ENCODE results near the gene FAM135A. TPM values are rescaled to one million over a fixed set of nuclear protein-coding genes. Genes with fewer than 3 reads are reported as not detected.

FAM135A gene
- total RNA-seq, 2 donors from 2014 or later = 25.8 to 34.0 TPM

DNA sequence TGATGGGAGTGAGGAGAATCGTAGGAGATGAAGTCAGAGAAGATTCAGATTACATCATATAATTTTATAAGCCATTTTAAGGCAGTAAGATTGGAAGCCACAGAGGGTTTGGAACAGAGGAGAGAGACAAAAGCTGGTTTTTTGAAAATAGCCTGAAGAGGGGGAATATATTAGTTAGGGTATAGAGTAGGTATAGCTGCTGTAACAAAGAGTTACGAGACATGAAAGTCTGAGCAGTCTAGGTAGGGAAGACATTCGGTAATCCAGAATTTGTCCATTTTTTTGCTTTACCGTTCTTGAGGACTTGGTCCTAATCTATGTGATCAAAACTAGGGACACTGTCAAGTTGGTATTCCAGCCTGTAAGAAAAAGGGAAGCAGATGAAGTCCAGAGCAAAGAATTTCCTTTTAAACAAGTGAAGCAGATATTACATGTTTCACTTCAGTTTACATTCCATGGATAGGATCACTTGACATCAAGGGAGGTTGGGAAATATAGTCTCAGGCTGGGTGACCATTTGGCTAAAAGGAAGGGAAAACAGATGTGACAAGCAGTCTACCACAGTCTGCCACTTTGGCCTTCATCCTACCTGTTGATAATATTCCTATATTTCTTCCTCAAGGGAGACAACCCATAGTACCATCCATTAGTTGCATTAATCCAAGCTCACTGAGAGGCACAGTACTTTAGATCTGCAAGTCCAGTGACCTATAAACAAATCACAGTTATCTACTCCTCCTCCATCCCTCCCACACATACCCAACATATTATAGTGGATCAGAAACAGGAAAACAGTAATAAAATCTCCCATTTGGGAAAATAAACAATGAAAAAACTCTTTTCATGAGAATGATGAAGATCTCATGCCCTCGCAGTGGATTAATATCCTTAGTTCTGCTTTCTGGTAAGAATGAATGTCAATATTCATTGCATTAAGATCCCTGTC, 10.2 kb downstream of the FAM135A start:
- Histone ChIP-seq H3K4me3 (ENCODE audit: low read length) (no peak overlapping the region), H3K4me1 (ENCODE audit: control insufficient read depth, insufficient read depth, low read length) (no peaks in the 10 kb centered on the region), H3K9ac (ENCODE audit: extremely low read depth, low read length, poor library complexity, severe bottlenecking) (no peak overlapping the region), H3K27ac (ENCODE audit: low read depth, low read length) (no peak overlapping the region), H3K27me3 (ENCODE audit: control insufficient read depth, insufficient read depth, low read length, poor library complexity, severe bottlenecking) (no peaks in the 10 kb centered on the region), H3K9me3 (ENCODE audit: control insufficient read depth, low read length) (peaks cover 3% of the 10 kb centered on the region), H3K36me3 (ENCODE audit: control insufficient read depth, insufficient read depth, low read length) (peaks cover 9% of the 10 kb centered on the region)
- peaks cover 25% of the 10 kb centered on the region for H3K36me3 Mint-ChIP-seq (ENCODE audit: low read depth)
- TF ChIP-seq, protein P1, sequence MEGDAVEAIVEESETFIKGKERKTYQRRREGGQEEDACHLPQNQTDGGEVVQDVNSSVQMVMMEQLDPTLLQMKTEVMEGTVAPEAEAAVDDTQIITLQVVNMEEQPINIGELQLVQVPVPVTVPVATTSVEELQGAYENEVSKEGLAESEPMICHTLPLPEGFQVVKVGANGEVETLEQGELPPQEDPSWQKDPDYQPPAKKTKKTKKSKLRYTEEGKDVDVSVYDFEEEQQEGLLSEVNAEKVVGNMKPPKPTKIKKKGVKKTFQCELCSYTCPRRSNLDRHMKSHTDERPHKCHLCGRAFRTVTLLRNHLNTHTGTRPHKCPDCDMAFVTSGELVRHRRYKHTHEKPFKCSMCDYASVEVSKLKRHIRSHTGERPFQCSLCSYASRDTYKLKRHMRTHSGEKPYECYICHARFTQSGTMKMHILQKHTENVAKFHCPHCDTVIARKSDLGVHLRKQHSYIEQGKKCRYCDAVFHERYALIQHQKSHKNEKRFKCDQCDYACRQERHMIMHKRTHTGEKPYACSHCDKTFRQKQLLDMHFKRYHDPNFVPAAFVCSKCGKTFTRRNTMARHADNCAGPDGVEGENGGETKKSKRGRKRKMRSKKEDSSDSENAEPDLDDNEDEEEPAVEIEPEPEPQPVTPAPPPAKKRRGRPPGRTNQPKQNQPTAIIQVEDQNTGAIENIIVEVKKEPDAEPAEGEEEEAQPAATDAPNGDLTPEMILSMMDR (conservative IDR thresholded peaks at IDR 0.05) = no peak
- no peaks in the 10 kb centered on the region for H3K9me3 Mint-ChIP-seq
- no peak overlapping the region for H3K4me3 Mint-ChIP-seq
- WGBS, 2 experiments (ENCODE audit: insufficient coverage in 1 of 2, insufficient read length in 1 of 2) = 92 to 98% methylated on average over 4 to 5 of the region's 5 CpGs
- no peak for DNase-seq
- peaks cover 9% of the 10 kb centered on the region for H3K4me1 Mint-ChIP-seq
- no peaks in the 10 kb centered on the region for H3K27me3 Mint-ChIP-seq (ENCODE audit: insufficient read depth)
- no peak overlapping the region for H3K27ac Mint-ChIP-seq

DNA sequence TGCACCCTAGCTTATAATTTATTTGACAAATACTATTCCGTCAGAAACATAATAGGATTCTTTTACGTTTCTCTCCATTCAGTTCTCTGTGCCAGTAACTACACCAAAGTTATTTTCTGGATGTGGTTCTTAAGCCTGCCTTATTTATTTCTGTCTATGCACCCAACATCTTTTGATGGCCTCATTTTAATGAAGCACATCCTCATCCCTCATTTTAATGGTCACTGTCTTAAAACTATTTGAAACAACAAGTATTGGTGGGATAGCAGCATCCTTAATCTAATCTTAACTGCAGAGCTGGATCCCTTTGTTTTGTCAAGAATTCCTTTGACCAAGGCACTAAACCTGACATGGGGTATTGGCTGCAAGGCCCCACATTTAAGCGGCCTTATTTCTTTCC, 11.0 kb downstream of the FAM135A start:
- H3K27me3 ChIP-seq (ENCODE audit: control insufficient read depth, insufficient read depth, low read length, poor library complexity, severe bottlenecking) = no peaks in the 10 kb centered on the region
- H3K4me1 ChIP-seq (ENCODE audit: control insufficient read depth, insufficient read depth, low read length) = no peaks in the 10 kb centered on the region
- H3K9ac ChIP-seq (ENCODE audit: extremely low read depth, low read length, poor library complexity, severe bottlenecking) = no peak overlapping the region
- H3K4me1 Mint-ChIP-seq = peaks cover 9% of the 10 kb centered on the region
- H3K36me3 Mint-ChIP-seq (ENCODE audit: low read depth) = peaks cover 22% of the 10 kb centered on the region
- H3K36me3 ChIP-seq (ENCODE audit: control insufficient read depth, insufficient read depth, low read length) = peaks cover 12% of the 10 kb centered on the region
- H3K9me3 ChIP-seq (ENCODE audit: control insufficient read depth, low read length) = peaks cover 2% of the 10 kb centered on the region
- no peak overlapping the region for H3K27ac ChIP-seq (ENCODE audit: low read depth, low read length)
- TF ChIP-seq, protein P1 (conservative IDR thresholded peaks at IDR 0.05) = no peak
- 90 to 93% methylated on average over 3 of the region's 3 CpGs for WGBS, 2 experiments (ENCODE audit: insufficient coverage in 1 of 2, insufficient read length in 1 of 2)
- H3K27ac Mint-ChIP-seq = no peak overlapping the region
- no peak for DNase-seq
- no peaks in the 10 kb centered on the region for H3K9me3 Mint-ChIP-seq
- H3K4me3 Mint-ChIP-seq = no peak overlapping the region
- no peak overlapping the region for H3K4me3 ChIP-seq (ENCODE audit: low read length)
- H3K27me3 Mint-ChIP-seq (ENCODE audit: insufficient read depth) = no peaks in the 10 kb centered on the region

DNA sequence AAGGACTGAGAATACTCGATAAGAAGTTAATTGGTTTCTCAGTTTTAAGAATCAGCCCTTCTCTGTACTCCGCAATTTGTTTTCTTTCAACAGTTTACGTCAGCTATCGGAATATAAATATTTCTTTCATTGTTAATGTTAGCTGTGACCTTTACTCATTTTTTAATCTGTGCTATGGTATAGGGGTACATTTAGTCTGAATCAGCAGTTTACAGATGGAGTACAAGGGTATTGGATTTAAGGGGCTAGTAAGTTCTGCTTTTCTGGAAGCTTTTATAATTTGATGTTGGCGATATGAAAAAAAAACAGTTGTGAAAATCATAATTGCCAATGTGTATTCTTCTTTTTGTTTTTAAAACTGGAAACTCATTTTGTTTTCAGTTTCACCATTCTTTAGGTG, 23.0 kb downstream of the FAM135A start:
- H3K9me3 ChIP-seq (ENCODE audit: control insufficient read depth, low read length) = no peaks in the 10 kb centered on the region
- WGBS, 2 experiments (ENCODE audit: insufficient coverage in 1 of 2, insufficient read length in 1 of 2) = 98 to 100% methylated on average over 5 of the region's 5 CpGs

More for the DNA sequence above, 23.0 kb downstream of the FAM135A start:
- Histone ChIP-seq H3K9ac (ENCODE audit: extremely low read depth, low read length, poor library complexity, severe bottlenecking) (no peak overlapping the region), H3K4me3 (ENCODE audit: low read length) (no peak overlapping the region), H3K36me3 (ENCODE audit: control insufficient read depth, insufficient read depth, low read length) (peaks cover 12% of the 10 kb centered on the region), H3K27ac (ENCODE audit: low read depth, low read length) (no peak overlapping the region), H3K27me3 (ENCODE audit: control insufficient read depth, insufficient read depth, low read length, poor library complexity, severe bottlenecking) (no peaks in the 10 kb centered on the region), H3K4me1 (ENCODE audit: control insufficient read depth, insufficient read depth, low read length) (no peaks in the 10 kb centered on the region)
- H3K27ac Mint-ChIP-seq = no peak overlapping the region
- TF ChIP-seq, protein P1 (conservative IDR thresholded peaks at IDR 0.05) = no peak
- H3K36me3 Mint-ChIP-seq (ENCODE audit: low read depth) = peaks cover 28% of the 10 kb centered on the region
- DNase-seq = no peak
- no peak overlapping the region for H3K4me3 Mint-ChIP-seq
- H3K4me1 Mint-ChIP-seq = no peaks in the 10 kb centered on the region
- no peaks in the 10 kb centered on the region for H3K9me3 Mint-ChIP-seq
- H3K27me3 Mint-ChIP-seq (ENCODE audit: insufficient read depth) = no peaks in the 10 kb centered on the region

All from endodermal cell (in vitro differentiated cells).